Mesenchymal stem cell (in vitro differentiated cells and primary cell): ENCODE results near the gene VWA5B1.

Source experiments
- DNase-seq: peaks from one replicate; pipeline ENCODE4 v3.0.0-alpha.2; 2013
- H2AFZ ChIP-seq: one replicate; pipeline ENCODE4 v1.6.1; 2013; ENCODE audit warnings: low read depth, mild to moderate bottlenecking, control low read depth, inconsistent platforms, low read length, moderate library complexity
- H2AK5ac ChIP-seq: 2 replicates; pipeline ENCODE4 v1.6.1; 2013; ENCODE audit warnings: low read length, moderate library complexity, mild to moderate bottlenecking, inconsistent platforms; ENCODE audit not compliant: severe bottlenecking
- H2BK120ac ChIP-seq: one replicate; pipeline ENCODE4 v1.6.1; 2013; ENCODE audit warnings: low read depth, mild to moderate bottlenecking, inconsistent platforms, low read length, moderate library complexity
- H2BK12ac ChIP-seq, 2 experiments: one replicate each; pipeline ENCODE4 v1.6.1; 2013; ENCODE audit warnings: inconsistent platforms in 2 of 2, low read length in 2 of 2, mild to moderate bottlenecking in 2 of 2, moderate library complexity in 2 of 2, control low read depth in 1 of 2
- H2BK15ac ChIP-seq: one replicate; pipeline ENCODE4 v1.6.1; 2013; ENCODE audit warnings: mild to moderate bottlenecking, low read depth, inconsistent platforms; ENCODE audit not compliant: poor library complexity, severe bottlenecking
- H2BK5ac ChIP-seq: 2 replicates; pipeline ENCODE4 v1.6.1; 2013; ENCODE audit warnings: low read depth, mild to moderate bottlenecking, low read length, control low read depth, inconsistent platforms; ENCODE audit not compliant: poor library complexity, severe bottlenecking
- H3K14ac ChIP-seq, 2 experiments: one replicate each; pipeline ENCODE4 v1.6.1; 2013; ENCODE audit warnings: inconsistent platforms in 2 of 2, low read length in 2 of 2, control low read depth in 1 of 2, mild to moderate bottlenecking in 1 of 2, moderate library complexity in 1 of 2
- H3K18ac ChIP-seq, 2 experiments: one replicate each; pipeline ENCODE4 v1.6.1; 2013; ENCODE audit warnings: inconsistent platforms in 2 of 2, low read length in 2 of 2, control low read depth in 1 of 2, low read depth in 1 of 2, mild to moderate bottlenecking in 1 of 2
- H3K23ac ChIP-seq, 2 experiments: one replicate each; pipeline ENCODE4 v1.6.1; 2013; ENCODE audit warnings: inconsistent platforms in 2 of 2, low read length in 2 of 2, mild to moderate bottlenecking in 2 of 2, moderate library complexity in 2 of 2, control low read depth in 1 of 2
- H3K27ac ChIP-seq: 2 replicates; pipeline ENCODE4 v1.5.1; 2013; ENCODE audit warnings: mild to moderate bottlenecking, moderate library complexity, low read length, control low read depth, inconsistent platforms; ENCODE audit not compliant: poor library complexity, severe bottlenecking
- H3K27me3 ChIP-seq, 2 experiments: 2 replicates each; pipeline versions ENCODE4 v1.6.1 to v1.7.0; 2013; ENCODE audit warnings: low read length in 2 of 2, mild to moderate bottlenecking in 2 of 2, moderate library complexity in 2 of 2, control low read depth in 1 of 2, inconsistent platforms in 1 of 2; ENCODE audit not compliant: control insufficient read depth in 1 of 2, insufficient read depth in 1 of 2
- H3K36me3 ChIP-seq, 2 experiments: 2 replicates each; pipeline versions ENCODE4 v1.6.1 to v1.7.0; 2013; ENCODE audit warnings: low read length in 2 of 2, control low read depth in 1 of 2, inconsistent platforms in 1 of 2, low read depth in 1 of 2, mild to moderate bottlenecking in 1 of 2; ENCODE audit not compliant: insufficient read depth in 2 of 2, control insufficient read depth in 1 of 2
- H3K4ac ChIP-seq, 2 experiments: one replicate each; pipeline ENCODE4 v1.6.1; 2013; ENCODE audit warnings: inconsistent platforms in 2 of 2, low read length in 2 of 2, mild to moderate bottlenecking in 2 of 2, moderate library complexity in 2 of 2, control low read depth in 1 of 2, low read depth in 1 of 2
- H3K4me1 ChIP-seq: 2 replicates; pipeline ENCODE4 v1.6.1; 2013; ENCODE audit warnings: low read depth, low read length, control low read depth; ENCODE audit not compliant: control insufficient read depth, insufficient read depth
- H3K4me2 ChIP-seq: 2 replicates; pipeline ENCODE4 v1.6.1; 2013; ENCODE audit warnings: low read length, mild to moderate bottlenecking, inconsistent platforms; ENCODE audit not compliant: poor library complexity, severe bottlenecking
- H3K4me3 ChIP-seq, 2 experiments: 2 replicates each; pipeline versions ENCODE4 v1.5.1 to v1.7.0; 2013; ENCODE audit warnings: low read length in 2 of 2, mild to moderate bottlenecking in 2 of 2, control low read depth in 1 of 2, low read depth in 1 of 2; ENCODE audit not compliant: insufficient read depth in 1 of 2
- H3K79me1 ChIP-seq: replicated peaks from 2 replicates; pipeline ENCODE4 v1.6.1; 2013; ENCODE audit warnings: mild to moderate bottlenecking, control low read depth, low read length, inconsistent platforms; ENCODE audit not compliant: poor library complexity, severe bottlenecking
- H3K9ac ChIP-seq: 2 replicates; pipeline ENCODE4 v1.7.0; 2013; ENCODE audit warnings: mild to moderate bottlenecking, low read length, moderate library complexity
- H3K9me3 ChIP-seq: 2 replicates; pipeline ENCODE4 v1.7.0; 2013; ENCODE audit warnings: mild to moderate bottlenecking, low read length; ENCODE audit not compliant: control insufficient read depth
- H4K8ac ChIP-seq: one replicate; pipeline ENCODE4 v1.6.1; 2013; ENCODE audit warnings: inconsistent platforms, mild to moderate bottlenecking, low read length, moderate library complexity
- H4K91ac ChIP-seq: one replicate; pipeline ENCODE4 v1.6.1; 2013; ENCODE audit warnings: mild to moderate bottlenecking, low read length, inconsistent platforms
- WGBS: methylation state at CpG from one replicate; pipeline ENCODE4 v1.1.7; 2013; ENCODE audit warnings: mixed read lengths; 5-methylcytosine and 5-hydroxymethylcytosine counted together

Gene VWA5B1

GRCh38 chr1:20380616-20381035 lies 90.0 kb downstream of the VWA5B1 start:
- no peak overlapping the region for H3K4me3 ChIP-seq
- H3K27me3 ChIP-seq, result peaks cover 43 to 59% of the 10 kb centered on the region in 2 experiments
- no peaks in the 10 kb centered on the region for H3K79me1 ChIP-seq
- no peak overlapping the region for H3K23ac ChIP-seq
- H4K91ac ChIP-seq, result no peak overlapping the region
- peaks cover 4% of the 10 kb centered on the region for H3K4me1 ChIP-seq
- no peak overlapping the region for H3K18ac ChIP-seq
- DNase-seq, result peak; percentile 40
- no peak overlapping the region for H2BK5ac ChIP-seq
- H4K8ac ChIP-seq, result no peak overlapping the region
- H3K9ac ChIP-seq, result no peak overlapping the region
- no peak overlapping the region for H3K4me2 ChIP-seq
- H2BK15ac ChIP-seq, result no peak overlapping the region
- no peaks in the 10 kb centered on the region for H3K36me3 ChIP-seq
- H2AFZ ChIP-seq, result no peak overlapping the region
- H3K27ac ChIP-seq, result no peak overlapping the region
- WGBS, result 61% methylated on average over 11 of the region's 11 CpGs
- no peak overlapping the region for H3K4ac ChIP-seq
- peaks cover 2% of the 10 kb centered on the region for H3K9me3 ChIP-seq
- no peak overlapping the region for H3K14ac ChIP-seq
- no peak overlapping the region for H2BK12ac ChIP-seq
- no peak overlapping the region for H2AK5ac ChIP-seq
- H2BK120ac ChIP-seq, result no peak overlapping the region

GRCh38 chr1:20381045-20381641 lies 90.5 kb downstream of the VWA5B1 start:
- H3K36me3 ChIP-seq, result no peaks in the 10 kb centered on the region
- 96% methylated on average over 5 of the region's 5 CpGs for WGBS

GRCh38 chr1:20381961-20382360 lies 91.3 kb downstream of the VWA5B1 start:
- H3K27me3 ChIP-seq, result peaks cover 48 to 61% of the 10 kb centered on the region in 2 experiments
- 86% methylated on average over 2 of the region's 2 CpGs for WGBS
- no peak overlapping the region for H3K23ac ChIP-seq
- H3K4ac ChIP-seq, result no peak overlapping the region
- H2BK15ac ChIP-seq, result no peak overlapping the region
- no peak overlapping the region for H3K9ac ChIP-seq
- H3K4me1 ChIP-seq, result peaks cover 3% of the 10 kb centered on the region
- no peaks in the 10 kb centered on the region for H3K79me1 ChIP-seq
- no peak overlapping the region for H4K91ac ChIP-seq
- no peak overlapping the region for H2BK120ac ChIP-seq
- H3K4me3 ChIP-seq, result no peak overlapping the region
- H3K36me3 ChIP-seq, result no peaks in the 10 kb centered on the region
- no peak overlapping the region for H3K27ac ChIP-seq
- no peak overlapping the region for H2AK5ac ChIP-seq
- no peak overlapping the region for H4K8ac ChIP-seq
- no peak overlapping the region for H3K18ac ChIP-seq
- no peak overlapping the region for H2BK12ac ChIP-seq
- H3K9me3 ChIP-seq, result peaks cover 2% of the 10 kb centered on the region
- no peak overlapping the region for H3K4me2 ChIP-seq
- DNase-seq, result no peak
- no peak overlapping the region for H2AFZ ChIP-seq
- no peak overlapping the region for H3K14ac ChIP-seq
- H2BK5ac ChIP-seq, result no peak overlapping the region

More at GRCh38 chr1:20381045-20381641, 90.5 kb downstream of the VWA5B1 start:
- no peak overlapping the region for H4K8ac ChIP-seq
- no peak overlapping the region for H2BK12ac ChIP-seq
- no peak overlapping the region for H2AK5ac ChIP-seq
- no peak overlapping the region for H3K27ac ChIP-seq
- no peak overlapping the region for H3K9ac ChIP-seq
- peaks cover 3% of the 10 kb centered on the region for H3K4me1 ChIP-seq
- no peak overlapping the region for H3K14ac ChIP-seq
- no peak overlapping the region for H3K4ac ChIP-seq
- H4K91ac ChIP-seq, result no peak overlapping the region
- no peak overlapping the region for H2AFZ ChIP-seq
- H3K27me3 ChIP-seq, result peaks cover 45 to 59% of the 10 kb centered on the region in 2 experiments
- no peak overlapping the region for H3K23ac ChIP-seq
- DNase-seq, result no peak
- H2BK5ac ChIP-seq, result no peak overlapping the region
- H3K4me3 ChIP-seq, result no peak overlapping the region
- no peak overlapping the region for H2BK120ac ChIP-seq
- H3K4me2 ChIP-seq, result no peak overlapping the region
- peaks cover 2% of the 10 kb centered on the region for H3K9me3 ChIP-seq
- H3K79me1 ChIP-seq, result no peaks in the 10 kb centered on the region
- H3K18ac ChIP-seq, result no peak overlapping the region
- H2BK15ac ChIP-seq, result no peak overlapping the region

- Histone ChIP-seq H3K9me3 (peaks cover 2% of the 10 kb centered on the region), H4K91ac (no peak overlapping the region), H3K79me1 (no peaks in the 10 kb centered on the region), H3K27me3 (peaks cover 51 to 65% of the 10 kb centered on the region in 2 experiments), H3K14ac (no peak overlapping the region), H3K23ac (no peak overlapping the region), H2AK5ac (no peak overlapping the region), H3K36me3 (no peaks in the 10 kb centered on the region), H2BK15ac (no peak overlapping the region), H3K18ac (no peak overlapping the region), H2BK12ac (no peak overlapping the region), H3K27ac (no peak overlapping the region), H3K4ac (no peak overlapping the region), H2AFZ (no peak overlapping the region), H2BK120ac (no peak overlapping the region), H3K9ac (no peak overlapping the region), H3K4me1 (peaks cover 3% of the 10 kb centered on the region), H3K4me2 (no peak overlapping the region), H3K4me3 (no peak overlapping the region), H2BK5ac (no peak overlapping the region), H4K8ac (no peak overlapping the region)
- DNase-seq, result no peak
- WGBS, result 91% methylated on average over 8 of the region's 8 CpGs
These were observed 92.0 kb downstream of the VWA5B1 start for GRCh38 chr1:20382711-20383110.
